ENCODE results near the gene RPL28.
A peak's percentile ranks its signal among the peaks of the same experiment; 100 is the strongest.

RPL28 gene

DNA sequence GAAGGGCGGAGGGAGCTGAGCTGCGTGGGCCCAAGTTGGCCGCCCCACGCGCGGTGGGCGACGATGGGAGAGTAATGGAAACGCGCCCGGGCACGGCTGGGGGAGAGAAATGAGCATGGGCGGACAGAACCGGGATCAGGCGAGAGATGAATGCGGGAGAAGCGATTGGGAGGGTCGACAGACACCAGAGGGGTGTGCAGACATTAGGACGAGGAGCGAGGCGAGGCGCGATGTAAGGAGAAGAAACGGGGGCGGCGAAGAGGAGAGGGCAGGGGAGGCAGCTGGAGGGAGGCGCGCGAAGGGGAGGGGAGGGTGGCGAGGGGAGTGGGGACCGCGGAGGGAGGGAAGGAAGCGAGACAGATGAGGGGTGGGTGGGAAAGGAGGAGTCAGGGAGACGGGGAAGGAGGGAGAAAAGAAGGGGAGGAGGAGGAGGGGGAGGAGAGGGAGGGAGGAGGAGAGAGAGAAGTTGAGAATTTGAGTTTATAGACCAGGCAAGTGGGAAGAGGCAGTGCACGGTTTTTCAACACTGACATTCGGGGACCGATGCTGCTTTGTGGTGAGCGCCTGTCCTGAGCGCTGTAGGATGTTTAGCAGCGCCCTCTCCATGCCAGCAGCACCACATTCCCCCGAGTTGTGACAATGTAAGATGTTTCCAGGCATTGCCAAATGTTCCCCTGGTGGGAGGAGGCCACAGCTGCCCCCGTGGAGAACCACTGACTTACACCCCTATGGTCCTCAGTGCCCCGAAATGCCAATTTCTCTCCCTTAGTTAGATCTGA, 57.5 kb downstream of the RPL28 start, which contains the start of gene SHISA7 (continued):
- TF ChIP-seq SP2 (tag by site-specific recombination; IDR thresholded peaks at IDR 0.05): peak; percentile 43
- no peak for TF ChIP-seq ZSCAN18 (tag by site-specific recombination; IDR thresholded peaks at IDR 0.05)
- TF ChIP-seq ZNF175 (tag by site-specific recombination; IDR thresholded peaks at IDR 0.05): no peak
- TF ChIP-seq ZNF692 (tag by site-specific recombination; IDR thresholded peaks at IDR 0.05): peak; percentile 37; the same call in 1 of the 2 replicates
- 0 out of 2 replicates have a peak, but pooled peaks have one; percentile 26 for TF ChIP-seq ZNF76 (tag by site-specific recombination; IDR thresholded peaks at IDR 0.05; ENCODE audit: borderline replicate concordance, low read depth)
- TF ChIP-seq SP3 (tag by site-specific recombination; IDR thresholded peaks at IDR 0.05): peak; percentile 84
- no peak for TF ChIP-seq ZIC2 (tag by site-specific recombination; IDR thresholded peaks at IDR 0.05)

DNA sequence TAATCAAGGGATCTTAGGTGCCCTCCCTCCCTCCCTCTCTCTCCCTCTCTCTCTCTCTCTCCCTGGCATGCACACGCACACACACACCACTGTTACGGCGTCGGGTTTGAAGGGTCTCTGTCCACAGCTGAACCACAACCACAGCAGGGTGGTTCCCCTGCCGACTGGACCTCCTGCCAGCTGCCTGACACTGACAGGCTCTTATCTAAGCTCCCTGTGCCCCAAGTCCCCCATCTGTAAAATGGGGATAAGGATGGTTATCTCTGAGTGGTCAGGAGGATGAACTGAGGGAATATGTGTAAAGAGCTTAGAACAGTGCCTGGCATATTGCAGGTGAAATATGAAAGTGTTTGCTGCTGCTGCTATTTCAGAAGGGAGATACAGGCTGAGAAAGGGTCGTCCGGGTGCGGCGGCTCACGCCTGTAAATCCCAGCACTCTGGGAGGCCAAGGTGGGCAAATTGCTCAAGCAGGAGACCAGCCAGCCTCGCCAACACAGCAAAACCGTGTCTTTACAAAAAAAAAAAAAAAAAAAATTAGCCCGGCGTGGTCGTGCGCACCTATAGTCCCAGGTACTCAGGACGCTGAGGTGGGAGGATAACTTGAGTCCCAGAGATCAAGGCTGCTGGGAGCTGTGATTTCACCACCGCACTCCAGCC, 58.2 kb downstream of the RPL28 start:
- H3K36me3 ChIP-seq (ENCODE audit: control insufficient read depth in 2 of 2, insufficient read depth in 1 of 2, low read length in 2 of 2): no peaks in the 10 kb centered on the region
- H3K27ac ChIP-seq (ENCODE audit: extremely low read depth, low read depth, low read length): no peak overlapping the region
- 0 out of 2 replicates have a peak, but pooled peaks have one; percentile 17 for TF ChIP-seq ZIC2 (tag by site-specific recombination; IDR thresholded peaks at IDR 0.05)
- no peak for TF ChIP-seq ZNF843 (tag by site-specific recombination; IDR thresholded peaks at IDR 0.05)
- 0 out of 2 replicates have a peak, but pooled peaks have one; percentile 35 for TF ChIP-seq ZBTB48 (tag by site-specific recombination; IDR thresholded peaks at IDR 0.05)
- TF ChIP-seq ZFP69B (tag by site-specific recombination; IDR thresholded peaks at IDR 0.05): no peak
- TF ChIP-seq MZF1 (tag by site-specific recombination; IDR thresholded peaks at IDR 0.05; ENCODE audit: borderline replicate concordance): no peak
- no peak for TF ChIP-seq ZNF488 (tag by site-specific recombination; IDR thresholded peaks at IDR 0.05)
- no peak for TF ChIP-seq ZNF366 (tag by site-specific recombination; conservative IDR thresholded peaks at IDR 0.05)
- TF ChIP-seq SP7 (tag by site-specific recombination; IDR thresholded peaks at IDR 0.05): no peak
- TF ChIP-seq ZNF585B (tag by site-specific recombination; IDR thresholded peaks at IDR 0.05): no peak
- POLR2A ChIA-PET: interaction anchor here (0.6 to 1.3 kb wide), 5 partner anchors 10 to 293 kb away, joined by 3 to 6 read pairs (median 4); partner anchors contain the start of genes KMT5C and ZNF628
- H3K4me1 ChIP-seq (ENCODE audit: control insufficient read depth, insufficient read depth, low read length): 0 out of 2 replicates have a peak, but pooled peaks cover 3% of the 10 kb centered on the region
- CTCF ChIA-PET: interaction anchor here (0.6 to 2.0 kb wide), 5 partner anchors 10 to 142 kb away, joined by 3 to 10 read pairs (median 4); no protein-coding TSS in a partner anchor
- no peaks in the 10 kb centered on the region for H3K9me3 ChIP-seq (ENCODE audit: control insufficient read depth, insufficient read depth, low read depth, low read length)
- H3K4me3 ChIP-seq (ENCODE audit: low read depth, low read length): no peak overlapping the region

- no peak overlapping the region for H3K4me3 ChIP-seq (ENCODE audit: low read depth, low read length)
- H3K4me1 ChIP-seq (ENCODE audit: control insufficient read depth, insufficient read depth, low read length): 0 out of 2 replicates have a peak, but pooled peaks cover 3% of the 10 kb centered on the region
- CTCF ChIA-PET: interaction anchor here (0.6 to 2.0 kb wide), 5 partner anchors 9 to 143 kb away, joined by 3 to 10 read pairs (median 4); no protein-coding TSS in a partner anchor
- H3K27ac ChIP-seq (ENCODE audit: extremely low read depth, low read depth, low read length): no peak overlapping the region
- POLR2A ChIA-PET: interaction anchor here (0.6 to 1.3 kb wide), 4 partner anchors 32 to 294 kb away, joined by 3 to 6 read pairs (median 4); partner anchors contain the start of genes KMT5C and ZNF628
- TF ChIP-seq, protein P1, sequence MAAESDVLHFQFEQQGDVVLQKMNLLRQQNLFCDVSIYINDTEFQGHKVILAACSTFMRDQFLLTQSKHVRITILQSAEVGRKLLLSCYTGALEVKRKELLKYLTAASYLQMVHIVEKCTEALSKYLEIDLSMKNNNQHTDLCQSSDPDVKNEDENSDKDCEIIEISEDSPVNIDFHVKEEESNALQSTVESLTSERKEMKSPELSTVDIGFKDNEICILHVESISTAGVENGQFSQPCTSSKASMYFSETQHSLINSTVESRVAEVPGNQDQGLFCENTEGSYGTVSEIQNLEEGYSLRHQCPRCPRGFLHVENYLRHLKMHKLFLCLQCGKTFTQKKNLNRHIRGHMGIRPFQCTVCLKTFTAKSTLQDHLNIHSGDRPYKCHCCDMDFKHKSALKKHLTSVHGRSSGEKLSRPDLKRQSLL (tag by site-specific recombination; IDR thresholded peaks at IDR 0.05): peak; percentile 35; the same call in 1 of the 2 replicates
- TF ChIP-seq ZNF530 (tag by site-specific recombination; IDR thresholded peaks at IDR 0.05; ENCODE audit: low read depth): no peak
- no peaks in the 10 kb centered on the region for H3K36me3 ChIP-seq (ENCODE audit: control insufficient read depth in 2 of 2, insufficient read depth in 1 of 2, low read length in 2 of 2)
- no peaks in the 10 kb centered on the region for H3K9me3 ChIP-seq (ENCODE audit: control insufficient read depth, insufficient read depth, low read depth, low read length)
These were observed 58.9 kb downstream of the RPL28 start for GRCh38 chr19:55444646-55445045.
